Tibial nerve (tissue), 4 donors: ENCODE data around the gene SRSF2.

Experiments
- EP300 ChIP-seq, 2 donors: sonication (generic); formaldehyde crosslinking; IDR thresholded peaks; one replicate each; pipeline ENCODE4 v1.6.1; 2017; ENCODE audit warnings: antibody characterized with exemption in 2 of 2, mild to moderate bottlenecking in 1 of 2
- POLR2A ChIP-seq, 2 donors: fragments of 450-650 bp; IDR thresholded peaks; one replicate each; pipeline ENCODE4 v1.6.1; 2017; ENCODE audit warnings: antibody characterized with exemption in 2 of 2, mild to moderate bottlenecking in 2 of 2, moderate library complexity in 2 of 2
- TF ChIP-seq, protein P1 (sequence below), 5 experiments: fragments of 200-600 bp in 3 of 5; fragments of 450-650 bp in 2 of 5; sonication (generic) in 3 of 5; IDR thresholded peaks; one replicate each; pipeline ENCODE4 v1.5.1; 2016 to 2019; ENCODE audit warnings: antibody characterized with exemption in 5 of 5, mild to moderate bottlenecking in 3 of 5, moderate library complexity in 2 of 5

DNA sequence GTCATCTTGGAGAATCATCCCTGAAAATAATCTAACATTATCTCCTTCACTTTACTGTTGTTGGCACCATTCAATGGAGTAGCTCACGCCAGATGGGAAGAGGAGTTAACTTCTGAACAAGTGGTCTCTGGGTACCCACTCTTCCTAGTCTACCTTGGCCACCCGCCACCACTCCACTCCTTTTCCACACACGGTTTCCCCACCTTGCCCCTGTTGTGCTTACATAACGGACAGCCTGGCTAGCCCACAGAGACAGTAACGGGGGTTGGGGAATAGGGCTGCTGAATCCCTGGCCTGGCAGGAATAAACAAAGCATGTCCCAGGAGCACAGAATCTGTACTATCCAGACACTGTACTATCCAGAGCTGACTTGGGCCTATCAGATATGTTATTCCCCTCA lies 22.8 kb downstream of the SRSF2 start:
- TF ChIP-seq, protein P1, sequence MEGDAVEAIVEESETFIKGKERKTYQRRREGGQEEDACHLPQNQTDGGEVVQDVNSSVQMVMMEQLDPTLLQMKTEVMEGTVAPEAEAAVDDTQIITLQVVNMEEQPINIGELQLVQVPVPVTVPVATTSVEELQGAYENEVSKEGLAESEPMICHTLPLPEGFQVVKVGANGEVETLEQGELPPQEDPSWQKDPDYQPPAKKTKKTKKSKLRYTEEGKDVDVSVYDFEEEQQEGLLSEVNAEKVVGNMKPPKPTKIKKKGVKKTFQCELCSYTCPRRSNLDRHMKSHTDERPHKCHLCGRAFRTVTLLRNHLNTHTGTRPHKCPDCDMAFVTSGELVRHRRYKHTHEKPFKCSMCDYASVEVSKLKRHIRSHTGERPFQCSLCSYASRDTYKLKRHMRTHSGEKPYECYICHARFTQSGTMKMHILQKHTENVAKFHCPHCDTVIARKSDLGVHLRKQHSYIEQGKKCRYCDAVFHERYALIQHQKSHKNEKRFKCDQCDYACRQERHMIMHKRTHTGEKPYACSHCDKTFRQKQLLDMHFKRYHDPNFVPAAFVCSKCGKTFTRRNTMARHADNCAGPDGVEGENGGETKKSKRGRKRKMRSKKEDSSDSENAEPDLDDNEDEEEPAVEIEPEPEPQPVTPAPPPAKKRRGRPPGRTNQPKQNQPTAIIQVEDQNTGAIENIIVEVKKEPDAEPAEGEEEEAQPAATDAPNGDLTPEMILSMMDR (IDR thresholded peaks at IDR 0.05): no peak
- no peak for TF ChIP-seq POLR2A (IDR thresholded peaks at IDR 0.05)
- no peak for TF ChIP-seq EP300 (IDR thresholded peaks at IDR 0.05)
